PC-9 (cell line): ENCODE data around the gene EEF1A1. TPM values are rescaled to one million over a fixed set of nuclear protein-coding genes. Genes with fewer than 3 reads are reported as not detected.

Experiments
- BruUV-seq: library from RNA; stranded (reverse); fragments of 400-500 nt; replicated peaks from 2 replicates; lab custom pipeline; 2021; lab: Mats Ljungman, UMichigan
- CTCF ChIA-PET: fragments of 300-600 bp; sonication (Branson Sonifier 250); formaldehyde crosslinking; loops from one replicate; lab custom pipeline; 2022; ENCODE audit warnings: antibody characterized with exemption; lab: Charles Lee
- POLR2A ChIA-PET: fragments of 300-600 bp; sonication (Branson Sonifier 250); formaldehyde crosslinking; loops from one replicate; lab custom pipeline; 2022; ENCODE audit warnings: antibody characterized with exemption; ENCODE audit not compliant: unreplicated experiment; lab: Charles Lee
- DNase-seq, 2 experiments: peaks; one replicate each; pipeline versions ENCODE4 v3.0.0 to v3.0.0-alpha.2; 2015 to 2022; ENCODE audit warnings: mixed read lengths in 1 of 2
- H2AFZ ChIP-seq: fragments of 200-600 bp; sonication (generic); 2 replicates; pipeline ENCODE4 v1.8.1; 2017; ENCODE audit warnings: antibody characterized with exemption
- H3F3A ChIP-seq: fragments of 200-600 bp; sonication (generic); 2 replicates; pipeline ENCODE4 v1.8.1; 2017; ENCODE audit warnings: antibody characterized with exemption, mild to moderate bottlenecking, low read depth; ENCODE audit not compliant: insufficient read depth
- H3K27ac ChIP-seq: fragments of 200-600 bp; sonication (generic); 2 replicates; pipeline ENCODE4 v1.6.1; 2016; ENCODE audit warnings: mixed run types
- H3K27me3 ChIP-seq: fragments of 200-600 bp; sonication (generic); 2 replicates; pipeline ENCODE4 v1.6.1; 2016; ENCODE audit warnings: low read depth, mixed run types; ENCODE audit not compliant: insufficient read depth
- H3K36me3 ChIP-seq: fragments of 200-600 bp; sonication (generic); 2 replicates; pipeline ENCODE4 v1.6.1; 2016; ENCODE audit warnings: low read depth, mixed run types
- H3K4me1 ChIP-seq: fragments of 200-600 bp; sonication (generic); replicated peaks from 2 replicates; pipeline ENCODE4 v1.6.1; 2016; ENCODE audit warnings: mixed run types; ENCODE audit not compliant: insufficient read depth
- H3K4me2 ChIP-seq: fragments of 200-600 bp; sonication (generic); 2 replicates; pipeline ENCODE4 v1.6.1; 2017; ENCODE audit warnings: mixed run types
- H3K4me3 ChIP-seq: fragments of 200-600 bp; sonication (generic); 2 replicates; pipeline ENCODE4 v1.6.1; 2016; ENCODE audit warnings: mixed run types
- H3K79me2 ChIP-seq: fragments of 200-600 bp; sonication (generic); 2 replicates; pipeline ENCODE4 v1.6.1; 2017; ENCODE audit warnings: low read depth, mixed run types
- H3K9me2 ChIP-seq: fragments of 200-600 bp; sonication (generic); 2 replicates; pipeline ENCODE4 v1.8.1; 2017; ENCODE audit warnings: mild to moderate bottlenecking; ENCODE audit not compliant: insufficient read depth
- H3K9me3 ChIP-seq: fragments of 200-600 bp; sonication (generic); 2 replicates; pipeline ENCODE4 v1.8.1; 2016; ENCODE audit warnings: low read depth; ENCODE audit not compliant: insufficient read depth
- H4K20me1 ChIP-seq: fragments of 200-600 bp; sonication (generic); 2 replicates; pipeline ENCODE4 v1.8.1; 2017; ENCODE audit not compliant: insufficient read depth
- EZH2 ChIP-seq: fragments of 200-600 bp; sonication (generic); IDR thresholded peaks from 2 replicates; pipeline ENCODE4 v1.8.0; 2017; ENCODE audit warnings: antibody characterized with exemption, low read depth
- intact Hi-C: fragments of 100-400 bp; cut with micrococcal nuclease; formaldehyde crosslinking; loops from one replicate; pipeline ENCODE4 v1.10.0; 2022; ENCODE audit not compliant: unreplicated experiment
- total RNA-seq: library from RNA; stranded (reverse); gene quantifications from 2 replicates; pipeline ENCODE4 v1.2.3, GENCODE V29; 2021
- TF ChIP-seq, protein P1 (sequence below): fragments of 200-600 bp; sonication (generic); conservative IDR thresholded peaks from 2 replicates; pipeline ENCODE4 v1.6.1; 2017; ENCODE audit warnings: mixed run types, antibody characterized with exemption, mild to moderate bottlenecking, moderate library complexity

The EEF1A1 gene
- total RNA-seq, 1 experiment from 2014 or later: 10,581 TPM

GRCh38 chr6:73476723-73477122 lies 44.1 kb downstream of the EEF1A1 start:
- Histone ChIP-seq H4K20me1 (no peaks in the 10 kb centered on the region), H3K9me3 (no peaks in the 10 kb centered on the region), H2AFZ (no peak overlapping the region), H3K4me2 (no peak overlapping the region), H3K27ac (no peak overlapping the region), H3K9me2 (no peaks in the 10 kb centered on the region), H3K4me1 (no peaks in the 10 kb centered on the region), H3K4me3 (no peak overlapping the region), H3K36me3 (peaks cover 25% of the 10 kb centered on the region), H3K27me3 (no peaks in the 10 kb centered on the region), H3F3A (no peaks in the 10 kb centered on the region), H3K79me2 (no peaks in the 10 kb centered on the region)
- intact Hi-C loops: no loop called here
- ChIA-PET CTCF (no interaction called here), POLR2A (interaction anchor here (0.6 kb wide), 1 partner anchor 37 kb away, joined by 3 read pairs; no protein-coding TSS in a partner anchor)
- no TSS peak for BruUV-seq
- no peak for TF ChIP-seq EZH2
- TF ChIP-seq, protein P1, sequence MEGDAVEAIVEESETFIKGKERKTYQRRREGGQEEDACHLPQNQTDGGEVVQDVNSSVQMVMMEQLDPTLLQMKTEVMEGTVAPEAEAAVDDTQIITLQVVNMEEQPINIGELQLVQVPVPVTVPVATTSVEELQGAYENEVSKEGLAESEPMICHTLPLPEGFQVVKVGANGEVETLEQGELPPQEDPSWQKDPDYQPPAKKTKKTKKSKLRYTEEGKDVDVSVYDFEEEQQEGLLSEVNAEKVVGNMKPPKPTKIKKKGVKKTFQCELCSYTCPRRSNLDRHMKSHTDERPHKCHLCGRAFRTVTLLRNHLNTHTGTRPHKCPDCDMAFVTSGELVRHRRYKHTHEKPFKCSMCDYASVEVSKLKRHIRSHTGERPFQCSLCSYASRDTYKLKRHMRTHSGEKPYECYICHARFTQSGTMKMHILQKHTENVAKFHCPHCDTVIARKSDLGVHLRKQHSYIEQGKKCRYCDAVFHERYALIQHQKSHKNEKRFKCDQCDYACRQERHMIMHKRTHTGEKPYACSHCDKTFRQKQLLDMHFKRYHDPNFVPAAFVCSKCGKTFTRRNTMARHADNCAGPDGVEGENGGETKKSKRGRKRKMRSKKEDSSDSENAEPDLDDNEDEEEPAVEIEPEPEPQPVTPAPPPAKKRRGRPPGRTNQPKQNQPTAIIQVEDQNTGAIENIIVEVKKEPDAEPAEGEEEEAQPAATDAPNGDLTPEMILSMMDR: no peak
- DNase-seq: no peak

DNA sequence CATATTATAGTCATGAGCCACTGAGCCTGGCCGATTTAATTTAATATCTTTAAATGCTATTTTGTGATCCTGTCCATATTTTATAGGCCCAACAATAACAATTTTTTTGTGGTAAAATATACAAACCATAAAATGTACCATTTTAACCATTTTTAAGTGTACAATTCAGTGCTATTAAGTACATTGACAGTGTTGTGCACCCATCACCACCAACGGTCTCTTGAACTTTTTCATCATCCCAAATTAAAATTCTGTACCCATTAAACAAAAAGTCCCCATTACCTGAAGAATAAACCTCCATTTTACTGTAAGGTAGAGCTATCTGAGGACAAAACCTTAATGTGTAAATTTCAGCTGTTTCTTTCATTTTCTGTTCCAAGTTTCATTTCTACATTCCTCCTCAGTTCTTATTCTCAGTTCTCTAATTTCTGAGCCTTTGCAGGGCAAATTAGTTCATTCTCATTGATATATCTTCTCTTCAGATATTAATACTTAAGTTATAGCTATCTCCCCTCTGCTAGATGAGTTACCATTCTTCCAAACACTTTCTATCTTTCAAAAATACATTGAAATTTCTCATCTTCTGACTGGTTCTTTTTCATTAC lies 49.0 kb downstream of the EEF1A1 start:
- Histone ChIP-seq H4K20me1 (no peaks in the 10 kb centered on the region), H3K27me3 (no peaks in the 10 kb centered on the region), H3K36me3 (peaks cover 8% of the 10 kb centered on the region), H3F3A (no peaks in the 10 kb centered on the region; the same call in 1 of the 2 replicates), H3K27ac (no peak overlapping the region), H3K9me3 (no peaks in the 10 kb centered on the region), H3K4me2 (no peak overlapping the region), H3K79me2 (no peaks in the 10 kb centered on the region), H3K9me2 (no peaks in the 10 kb centered on the region), H2AFZ (no peak overlapping the region), H3K4me3 (no peak overlapping the region), H3K4me1 (no peaks in the 10 kb centered on the region)
- CTCF ChIA-PET: no interaction called here
- intact Hi-C loops: no loop called here
- POLR2A ChIA-PET: no interaction called here
- no TSS peak for BruUV-seq
- TF ChIP-seq EZH2: no peak
- TF ChIP-seq, protein P1: no peak
- no peak for DNase-seq

Other genes with a start within 250 kb of the EEF1A1 start
- gene DPPA5, start 166.8 kb downstream of the EEF1A1 start, total RNA-seq: not detected in 2 replicates
- gene KHDC3L, start 158.4 kb downstream of the EEF1A1 start, total RNA-seq: not detected in 2 replicates
- gene OOEP, start 151.1 kb downstream of the EEF1A1 start, total RNA-seq: 10.9 and 12.2 TPM in 2 replicates
- gene DDX43, start 126.2 kb downstream of the EEF1A1 start, total RNA-seq: 3.1 and 5.0 TPM in 2 replicates
- gene CGAS, start 68.7 kb downstream of the EEF1A1 start, total RNA-seq: 25.5 and 26.1 TPM in 2 replicates
- gene MTO1, start 59.3 kb downstream of the EEF1A1 start, total RNA-seq: 27.2 and 29.3 TPM in 2 replicates
- 15.8 and 16.9 TPM in 2 replicates for gene SLC17A5, start 133.0 kb upstream of the EEF1A1 start, total RNA-seq
- gene CD109, start 175.2 kb upstream of the EEF1A1 start, total RNA-seq: 46.8 and 50.7 TPM in 2 replicates